ENCODE measurements around the gene TMEM215.

DNA sequence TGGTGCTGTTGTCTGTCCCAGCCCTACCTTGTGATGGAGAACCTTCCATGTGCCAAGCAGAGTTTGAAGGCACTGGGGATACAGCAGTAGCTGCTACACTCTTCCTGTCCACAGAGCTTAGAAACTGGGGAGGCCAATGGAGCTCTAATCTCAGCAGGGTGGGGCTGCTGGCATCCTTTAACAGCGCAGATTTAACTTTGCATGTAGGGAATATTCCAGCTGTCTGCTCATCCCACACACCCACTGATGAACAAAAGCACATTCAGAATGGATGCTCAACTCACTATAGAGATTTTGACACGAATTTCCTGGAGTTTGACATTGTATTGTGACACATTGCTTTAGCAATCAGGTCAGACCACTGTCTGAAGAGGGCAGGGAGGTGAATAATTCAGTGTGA, 49.0 kb downstream of the TMEM215 start:
- TF ChIP-seq, protein P1, sequence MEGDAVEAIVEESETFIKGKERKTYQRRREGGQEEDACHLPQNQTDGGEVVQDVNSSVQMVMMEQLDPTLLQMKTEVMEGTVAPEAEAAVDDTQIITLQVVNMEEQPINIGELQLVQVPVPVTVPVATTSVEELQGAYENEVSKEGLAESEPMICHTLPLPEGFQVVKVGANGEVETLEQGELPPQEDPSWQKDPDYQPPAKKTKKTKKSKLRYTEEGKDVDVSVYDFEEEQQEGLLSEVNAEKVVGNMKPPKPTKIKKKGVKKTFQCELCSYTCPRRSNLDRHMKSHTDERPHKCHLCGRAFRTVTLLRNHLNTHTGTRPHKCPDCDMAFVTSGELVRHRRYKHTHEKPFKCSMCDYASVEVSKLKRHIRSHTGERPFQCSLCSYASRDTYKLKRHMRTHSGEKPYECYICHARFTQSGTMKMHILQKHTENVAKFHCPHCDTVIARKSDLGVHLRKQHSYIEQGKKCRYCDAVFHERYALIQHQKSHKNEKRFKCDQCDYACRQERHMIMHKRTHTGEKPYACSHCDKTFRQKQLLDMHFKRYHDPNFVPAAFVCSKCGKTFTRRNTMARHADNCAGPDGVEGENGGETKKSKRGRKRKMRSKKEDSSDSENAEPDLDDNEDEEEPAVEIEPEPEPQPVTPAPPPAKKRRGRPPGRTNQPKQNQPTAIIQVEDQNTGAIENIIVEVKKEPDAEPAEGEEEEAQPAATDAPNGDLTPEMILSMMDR (conservative IDR thresholded peaks at IDR 0.05 in 1 of 2, IDR thresholded peaks at IDR 0.05 in 1 of 2; ENCODE audit: extremely low read depth in 1 of 2, insufficient read depth in 1 of 2, low read depth in 1 of 2, low read length in 2 of 2) = no peak
- no peak for TF ChIP-seq EZH2 (IDR thresholded peaks at IDR 0.05; ENCODE audit: borderline replicate concordance, low read length)
